ENCODE results near the gene CDADC1. TPM values are rescaled to one million over a fixed set of nuclear protein-coding genes. Genes with fewer than 3 reads are reported as not detected.

CDADC1 gene
- total RNA-seq, 1 donor from 2014 or later, result 8.3 TPM

GRCh38 chr13:49235856-49236431 lies 11.8 kb upstream of the CDADC1 start:
- ATAC-seq, result peak; percentile 68
- DNase-seq (ENCODE audit: low spot score), result no peak

- no peak for DNase-seq (ENCODE audit: low spot score)
- no peak for ATAC-seq
These were observed 9.1 kb upstream of the CDADC1 start for GRCh38 chr13:49238621-49239020.

GRCh38 chr13:49240017-49240416 lies 7.7 kb upstream of the CDADC1 start:
- DNase-seq (ENCODE audit: low spot score) (no peak), ATAC-seq (peak; percentile 81)

GRCh38 chr13:49241296-49241695 lies 6.4 kb upstream of the CDADC1 start:
- DNase-seq (ENCODE audit: low spot score) (no peak), ATAC-seq (no peak)

GRCh38 chr13:49245101-49245500 lies 2.6 kb upstream of the CDADC1 start:
- no peak for DNase-seq (ENCODE audit: low spot score)
- ATAC-seq, result no peak

- ATAC-seq, result no peak
- DNase-seq (ENCODE audit: low spot score), result no peak
These were observed 679 bp upstream of the CDADC1 start for GRCh38 chr13:49246850-49247642.

- DNase-seq (ENCODE audit: low spot score), result peak; percentile 51
- ATAC-seq, result peak; percentile 51
These were observed 887 bp downstream of the CDADC1 start for GRCh38 chr13:49248622-49249002.

GRCh38 chr13:49251326-49251725 lies 3.6 kb downstream of the CDADC1 start:
- ATAC-seq (no peak), DNase-seq (ENCODE audit: low spot score) (no peak)

GRCh38 chr13:49253310-49253709 lies 5.6 kb downstream of the CDADC1 start:
- ATAC-seq, result no peak
- DNase-seq (ENCODE audit: low spot score), result no peak

GRCh38 chr13:49254007-49254406 lies 6.3 kb downstream of the CDADC1 start:
- ATAC-seq, result no peak

GRCh38 chr13:49256841-49257240 lies 9.1 kb downstream of the CDADC1 start:
- no peak for ATAC-seq
- no peak for DNase-seq (ENCODE audit: low spot score)

More at GRCh38 chr13:49254007-49254406, 6.3 kb downstream of the CDADC1 start:
- DNase-seq (ENCODE audit: low spot score), result no peak

- ATAC-seq, result peak; percentile 62
- no peak for DNase-seq (ENCODE audit: low spot score)
These were observed 10.5 kb downstream of the CDADC1 start for GRCh38 chr13:49258089-49258796.

GRCh38 chr13:49259586-49259985 lies 11.9 kb downstream of the CDADC1 start:
- DNase-seq (ENCODE audit: low spot score), result no peak
- ATAC-seq, result no peak

GRCh38 chr13:49262634-49263033 lies 14.9 kb downstream of the CDADC1 start:
- ATAC-seq, result no peak
- DNase-seq (ENCODE audit: low spot score), result no peak

GRCh38 chr13:49265822-49266221 lies 18.1 kb downstream of the CDADC1 start:
- no peak for ATAC-seq
- DNase-seq (ENCODE audit: low spot score), result no peak

GRCh38 chr13:49271264-49271663 lies 23.5 kb downstream of the CDADC1 start:
- DNase-seq (ENCODE audit: low spot score) (no peak), ATAC-seq (no peak)

- DNase-seq (ENCODE audit: low spot score), result no peak
- ATAC-seq, result peak; percentile 22
These were observed 24.6 kb downstream of the CDADC1 start for GRCh38 chr13:49272296-49272695.

GRCh38 chr13:49278211-49278610 lies 30.5 kb downstream of the CDADC1 start:
- no peak for ATAC-seq
- no peak for DNase-seq (ENCODE audit: low spot score)

- ATAC-seq (no peak), DNase-seq (ENCODE audit: low spot score) (no peak)
These were observed 31.4 kb downstream of the CDADC1 start for GRCh38 chr13:49279112-49279511.

GRCh38 chr13:49279885-49280284 lies 32.2 kb downstream of the CDADC1 start:
- DNase-seq (ENCODE audit: low spot score) (no peak), ATAC-seq (no peak)

GRCh38 chr13:49287995-49288394 lies 40.3 kb downstream of the CDADC1 start:
- ATAC-seq, result peak; percentile 53
- DNase-seq (ENCODE audit: low spot score), result no peak

GRCh38 chr13:49288458-49288857 lies 40.7 kb downstream of the CDADC1 start:
- ATAC-seq (peak; percentile 61), DNase-seq (ENCODE audit: low spot score) (no peak)
